Measurements from ENCODE around the gene ACAP2.

GRCh38 chr3:195442573-195443390 is at the start of gene ACAP2:
- peak; percentile 97 for TF ChIP-seq POLR2A (IDR thresholded peaks at IDR 0.05)
- TF ChIP-seq, protein P1, sequence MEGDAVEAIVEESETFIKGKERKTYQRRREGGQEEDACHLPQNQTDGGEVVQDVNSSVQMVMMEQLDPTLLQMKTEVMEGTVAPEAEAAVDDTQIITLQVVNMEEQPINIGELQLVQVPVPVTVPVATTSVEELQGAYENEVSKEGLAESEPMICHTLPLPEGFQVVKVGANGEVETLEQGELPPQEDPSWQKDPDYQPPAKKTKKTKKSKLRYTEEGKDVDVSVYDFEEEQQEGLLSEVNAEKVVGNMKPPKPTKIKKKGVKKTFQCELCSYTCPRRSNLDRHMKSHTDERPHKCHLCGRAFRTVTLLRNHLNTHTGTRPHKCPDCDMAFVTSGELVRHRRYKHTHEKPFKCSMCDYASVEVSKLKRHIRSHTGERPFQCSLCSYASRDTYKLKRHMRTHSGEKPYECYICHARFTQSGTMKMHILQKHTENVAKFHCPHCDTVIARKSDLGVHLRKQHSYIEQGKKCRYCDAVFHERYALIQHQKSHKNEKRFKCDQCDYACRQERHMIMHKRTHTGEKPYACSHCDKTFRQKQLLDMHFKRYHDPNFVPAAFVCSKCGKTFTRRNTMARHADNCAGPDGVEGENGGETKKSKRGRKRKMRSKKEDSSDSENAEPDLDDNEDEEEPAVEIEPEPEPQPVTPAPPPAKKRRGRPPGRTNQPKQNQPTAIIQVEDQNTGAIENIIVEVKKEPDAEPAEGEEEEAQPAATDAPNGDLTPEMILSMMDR (IDR thresholded peaks at IDR 0.05), result peak in 1 of 4 experiments; percentile 9

Data from gastroesophageal sphincter (tissue), 3 donors.